VCaP (cell line): ENCODE data around the gene PSME1.

Experiments used
- H3K27ac ChIP-seq: fragments of 450-650 bp; 2 replicates; pipeline ENCODE4 v1.5.1; 2017
- TF ChIP-seq, protein P1 (sequence below): fragments of 450-650 bp; conservative IDR thresholded peaks from 2 replicates; pipeline ENCODE4 v1.5.1; 2017; ENCODE audit warnings: mild to moderate bottlenecking, moderate library complexity

PSME1 gene

DNA sequence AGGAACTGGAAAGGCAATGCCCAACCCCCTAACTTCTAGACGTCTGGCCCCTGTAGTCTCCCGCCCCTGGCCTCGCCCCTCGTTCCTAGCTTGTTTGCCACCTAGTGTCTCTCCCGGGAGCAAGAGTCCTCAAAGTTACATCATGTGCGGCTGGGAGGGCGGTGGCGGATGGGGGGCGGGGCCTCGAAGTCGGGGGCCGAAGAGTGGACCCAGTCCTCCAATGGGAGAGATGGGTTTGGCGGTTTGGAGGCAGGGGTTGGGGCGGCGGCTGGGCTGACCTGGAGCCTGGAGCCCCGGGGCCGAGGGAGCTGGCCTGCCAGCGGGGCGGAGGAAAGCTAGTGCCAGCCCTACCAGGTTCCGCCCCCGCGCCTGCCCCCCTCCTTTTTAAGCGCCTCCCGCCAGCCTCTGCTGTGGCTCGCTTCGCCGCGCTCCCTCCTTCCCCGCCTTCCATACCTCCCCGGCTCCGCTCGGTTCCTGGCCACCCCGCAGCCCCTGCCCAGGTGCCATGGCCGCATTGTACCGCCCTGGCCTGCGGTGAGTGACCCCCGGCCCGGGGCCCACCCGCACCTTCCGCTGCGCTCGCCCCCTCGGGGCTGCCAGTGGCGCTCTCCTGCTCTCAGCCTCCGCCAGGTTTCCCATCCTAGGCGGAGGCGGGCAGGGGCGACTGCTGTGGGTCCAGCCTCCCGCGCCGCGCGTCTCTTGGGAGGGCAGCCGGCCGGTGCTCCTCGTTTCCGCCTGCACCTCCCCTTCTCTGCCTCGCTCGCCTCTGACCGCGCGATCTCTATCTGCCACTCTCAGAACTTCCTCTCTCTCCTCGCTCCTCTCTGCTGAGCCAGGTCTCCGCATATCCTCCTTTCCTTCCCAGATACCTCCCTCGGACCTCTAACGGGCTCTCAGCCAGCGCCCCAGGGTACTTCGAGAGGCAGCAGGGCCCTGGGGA, 41.8 kb upstream of the PSME1 start, which contains the start of gene PCK2:
Gene PCK2, plus strand, starts transcription at position 411 of the 940 bp plus-strand sequence. Its CDS starts 95 bp downstream, at position 506.
- TF ChIP-seq, protein P1, sequence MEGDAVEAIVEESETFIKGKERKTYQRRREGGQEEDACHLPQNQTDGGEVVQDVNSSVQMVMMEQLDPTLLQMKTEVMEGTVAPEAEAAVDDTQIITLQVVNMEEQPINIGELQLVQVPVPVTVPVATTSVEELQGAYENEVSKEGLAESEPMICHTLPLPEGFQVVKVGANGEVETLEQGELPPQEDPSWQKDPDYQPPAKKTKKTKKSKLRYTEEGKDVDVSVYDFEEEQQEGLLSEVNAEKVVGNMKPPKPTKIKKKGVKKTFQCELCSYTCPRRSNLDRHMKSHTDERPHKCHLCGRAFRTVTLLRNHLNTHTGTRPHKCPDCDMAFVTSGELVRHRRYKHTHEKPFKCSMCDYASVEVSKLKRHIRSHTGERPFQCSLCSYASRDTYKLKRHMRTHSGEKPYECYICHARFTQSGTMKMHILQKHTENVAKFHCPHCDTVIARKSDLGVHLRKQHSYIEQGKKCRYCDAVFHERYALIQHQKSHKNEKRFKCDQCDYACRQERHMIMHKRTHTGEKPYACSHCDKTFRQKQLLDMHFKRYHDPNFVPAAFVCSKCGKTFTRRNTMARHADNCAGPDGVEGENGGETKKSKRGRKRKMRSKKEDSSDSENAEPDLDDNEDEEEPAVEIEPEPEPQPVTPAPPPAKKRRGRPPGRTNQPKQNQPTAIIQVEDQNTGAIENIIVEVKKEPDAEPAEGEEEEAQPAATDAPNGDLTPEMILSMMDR, result peak; percentile 15; the same call in 1 of the 2 replicates
- peak within 1 kb of the TSS; percentile 84 for H3K27ac ChIP-seq

DNA sequence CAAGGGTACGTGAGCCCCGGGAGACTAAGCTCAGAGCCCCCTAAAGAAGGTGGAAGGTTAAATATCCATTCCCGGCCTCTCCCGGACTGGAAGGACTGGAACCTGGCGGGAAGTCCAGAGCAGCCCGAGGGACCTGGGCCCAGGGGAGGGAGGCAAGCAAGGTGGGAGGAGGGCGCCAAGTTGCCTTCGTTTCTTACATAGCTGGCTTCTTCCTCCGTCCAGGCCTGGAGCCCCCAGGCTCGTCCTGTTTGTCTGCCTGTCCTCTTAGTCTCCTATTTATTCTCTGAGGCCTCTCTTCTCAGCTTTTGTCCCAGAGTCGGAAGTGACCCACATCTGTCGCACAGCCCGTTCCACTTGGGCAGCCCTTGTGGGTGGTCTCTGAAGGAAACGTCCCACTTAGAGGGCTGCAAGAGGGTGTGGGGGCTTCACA, 41.1 kb upstream of the PSME1 start:
- TF ChIP-seq, protein P1, result no peak
- peak overlapping the region; percentile 84 for H3K27ac ChIP-seq

GRCh38 chr14:24095271-24096068, 40.5 kb upstream of the PSME1 start:
- H3K27ac ChIP-seq, result peak overlapping the region; percentile 84
- TF ChIP-seq, protein P1, result no peak

- no peak overlapping the region for H3K27ac ChIP-seq
Observed at GRCh38 chr14:24096545-24097181, 39.3 kb upstream of the PSME1 start.

DNA sequence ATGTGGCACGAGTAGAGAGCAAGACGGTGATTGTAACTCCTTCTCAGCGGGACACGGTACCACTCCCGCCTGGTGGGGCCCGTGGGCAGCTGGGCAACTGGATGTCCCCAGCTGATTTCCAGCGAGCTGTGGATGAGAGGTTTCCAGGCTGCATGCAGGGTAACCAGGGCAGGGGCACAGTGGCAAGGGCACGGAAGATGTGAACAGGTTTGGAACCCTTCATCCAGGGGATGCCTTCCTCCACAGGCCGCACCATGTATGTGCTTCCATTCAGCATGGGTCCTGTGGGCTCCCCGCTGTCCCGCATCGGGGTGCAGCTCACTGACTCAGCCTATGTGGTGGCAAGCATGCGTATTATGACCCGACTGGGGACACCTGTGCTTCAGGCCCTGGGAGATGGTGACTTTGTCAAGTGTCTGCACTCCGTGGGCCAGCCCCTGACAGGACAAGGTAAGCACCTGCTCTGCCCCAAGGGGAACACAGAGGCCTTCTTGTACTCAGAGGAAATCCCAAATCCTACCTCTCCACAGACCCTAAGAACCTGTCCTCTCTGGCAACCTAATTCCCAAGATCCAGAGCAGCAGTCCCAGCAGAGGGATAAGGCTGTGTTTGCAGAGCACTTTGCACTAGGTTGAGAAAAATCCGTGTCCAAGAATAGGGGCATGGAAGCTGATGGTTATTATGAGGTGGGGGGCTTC, 37.6 kb upstream of the PSME1 start:
- TF ChIP-seq, protein P1, result no peak
- H3K27ac ChIP-seq, result no peak overlapping the region

More at GRCh38 chr14:24096545-24097181, 39.3 kb upstream of the PSME1 start:
- TF ChIP-seq, protein P1, result no peak

DNA sequence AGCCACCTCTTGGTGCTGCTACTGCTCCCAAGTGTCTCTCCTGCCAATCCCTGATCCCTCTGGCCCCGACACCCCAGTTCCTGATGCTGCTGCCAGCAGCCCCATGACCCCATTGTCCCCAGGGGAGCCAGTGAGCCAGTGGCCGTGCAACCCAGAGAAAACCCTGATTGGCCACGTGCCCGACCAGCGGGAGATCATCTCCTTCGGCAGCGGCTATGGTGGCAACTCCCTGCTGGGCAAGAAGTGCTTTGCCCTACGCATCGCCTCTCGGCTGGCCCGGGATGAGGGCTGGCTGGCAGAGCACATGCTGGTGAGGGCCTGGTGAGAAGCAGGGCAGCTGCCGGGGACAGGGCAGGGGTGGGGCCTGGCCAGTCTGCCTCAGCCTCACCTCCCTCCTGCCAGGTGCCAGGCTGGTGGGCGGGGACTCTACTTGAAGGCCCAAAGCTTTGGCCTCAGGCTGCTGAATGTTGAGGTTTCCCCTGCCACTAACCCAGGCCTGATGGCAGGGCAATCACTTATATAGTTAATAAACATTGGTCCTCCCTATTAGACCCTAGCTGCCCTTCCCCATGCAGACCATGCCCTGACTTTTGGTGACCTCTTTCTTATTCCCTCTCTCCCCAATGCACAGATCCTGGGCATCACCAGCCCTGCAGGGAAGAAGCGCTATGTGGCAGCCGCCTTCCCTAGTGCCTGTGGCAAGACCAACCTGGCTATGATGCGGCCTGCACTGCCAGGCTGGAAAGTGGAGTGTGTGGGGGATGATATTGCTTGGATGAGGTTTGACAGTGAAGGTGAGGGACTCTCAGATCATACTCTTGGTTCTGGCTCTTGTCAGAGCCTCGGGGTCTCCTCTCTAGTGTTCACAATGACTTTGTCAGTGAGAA, 36.8 kb upstream of the PSME1 start:
- TF ChIP-seq, protein P1, result no peak
- H3K27ac ChIP-seq, result no peak overlapping the region
